ENCODE data around the gene DCDC1.

Gene DCDC1

GRCh38 chr11:31237819-31238760, 131.4 kb downstream of the DCDC1 start:
- Histone ChIP-seq H3K36me3 (ENCODE audit: control insufficient read depth in 5 of 5, insufficient read depth in 5 of 5, low read length in 5 of 5) (no peaks in the 10 kb centered on the region), H3K27ac (ENCODE audit: low read depth, low read length) (no peak overlapping the region), H3K4me3 (ENCODE audit: low read depth in 1 of 5, low read length in 5 of 5) (no peak overlapping the region), H3K9me3 (ENCODE audit: control insufficient read depth in 5 of 5, low read length in 5 of 5) (no peaks in the 10 kb centered on the region), H3K27me3 (ENCODE audit: control insufficient read depth in 5 of 5, insufficient read depth in 4 of 5, low read length in 5 of 5) (no peaks in the 10 kb centered on the region), H3K9ac (ENCODE audit: low read length in 5 of 5) (no peak overlapping the region), H3K4me1 (ENCODE audit: control insufficient read depth in 5 of 5, insufficient read depth in 5 of 5, low read length in 5 of 5) (no peaks in the 10 kb centered on the region)

- Histone ChIP-seq H3K9me3 (ENCODE audit: control insufficient read depth in 5 of 5, low read length in 5 of 5) (no peaks in the 10 kb centered on the region), H3K9ac (ENCODE audit: low read length in 5 of 5) (no peak overlapping the region), H3K4me1 (ENCODE audit: control insufficient read depth in 5 of 5, insufficient read depth in 5 of 5, low read length in 5 of 5) (no peaks in the 10 kb centered on the region), H3K36me3 (ENCODE audit: control insufficient read depth in 5 of 5, insufficient read depth in 5 of 5, low read length in 5 of 5) (no peaks in the 10 kb centered on the region), H3K27ac (ENCODE audit: low read depth, low read length) (no peak overlapping the region), H3K4me3 (ENCODE audit: low read depth in 1 of 5, low read length in 5 of 5) (no peak overlapping the region), H3K27me3 (ENCODE audit: control insufficient read depth in 5 of 5, insufficient read depth in 4 of 5, low read length in 5 of 5) (no peaks in the 10 kb centered on the region)
These were observed 133.4 kb downstream of the DCDC1 start for GRCh38 chr11:31236143-31236542.

- H3K27ac ChIP-seq (ENCODE audit: low read depth, low read length), result no peak overlapping the region
- no peaks in the 10 kb centered on the region for H3K27me3 ChIP-seq (ENCODE audit: control insufficient read depth in 5 of 5, insufficient read depth in 4 of 5, low read length in 5 of 5)
- no peaks in the 10 kb centered on the region for H3K9me3 ChIP-seq (ENCODE audit: control insufficient read depth in 5 of 5, low read length in 5 of 5)
- H3K4me1 ChIP-seq (ENCODE audit: control insufficient read depth in 5 of 5, insufficient read depth in 5 of 5, low read length in 5 of 5), result no peaks in the 10 kb centered on the region
- H3K36me3 ChIP-seq (ENCODE audit: control insufficient read depth in 5 of 5, insufficient read depth in 5 of 5, low read length in 5 of 5), result no peaks in the 10 kb centered on the region
- H3K4me3 ChIP-seq (ENCODE audit: low read depth in 1 of 5, low read length in 5 of 5), result no peak overlapping the region
- H3K9ac ChIP-seq (ENCODE audit: low read length in 5 of 5), result no peak overlapping the region
These were observed 136.1 kb downstream of the DCDC1 start for GRCh38 chr11:31233425-31233824.

- H3K9me3 ChIP-seq (ENCODE audit: control insufficient read depth in 5 of 5, low read length in 5 of 5), result no peaks in the 10 kb centered on the region
- H3K27me3 ChIP-seq (ENCODE audit: control insufficient read depth in 5 of 5, insufficient read depth in 4 of 5, low read length in 5 of 5), result no peaks in the 10 kb centered on the region
- no peaks in the 10 kb centered on the region for H3K36me3 ChIP-seq (ENCODE audit: control insufficient read depth in 5 of 5, insufficient read depth in 5 of 5, low read length in 5 of 5)
- H3K27ac ChIP-seq (ENCODE audit: low read depth, low read length), result no peak overlapping the region
- H3K4me3 ChIP-seq (ENCODE audit: low read depth in 1 of 5, low read length in 5 of 5), result no peak overlapping the region
- no peak overlapping the region for H3K9ac ChIP-seq (ENCODE audit: low read length in 5 of 5)
- H3K4me1 ChIP-seq (ENCODE audit: control insufficient read depth in 5 of 5, insufficient read depth in 5 of 5, low read length in 5 of 5), result no peaks in the 10 kb centered on the region
These were observed 137.9 kb downstream of the DCDC1 start for GRCh38 chr11:31231601-31232000.

- Histone ChIP-seq H3K27me3 (ENCODE audit: control insufficient read depth in 5 of 5, insufficient read depth in 4 of 5, low read length in 5 of 5) (no peaks in the 10 kb centered on the region), H3K36me3 (ENCODE audit: control insufficient read depth in 5 of 5, insufficient read depth in 5 of 5, low read length in 5 of 5) (no peaks in the 10 kb centered on the region), H3K4me1 (ENCODE audit: control insufficient read depth in 5 of 5, insufficient read depth in 5 of 5, low read length in 5 of 5) (no peaks in the 10 kb centered on the region)
These were observed 150.7 kb downstream of the DCDC1 start for GRCh38 chr11:31218847-31219246.

GRCh38 chr11:31214372-31214771, 155.2 kb downstream of the DCDC1 start:
- Histone ChIP-seq H3K27me3 (ENCODE audit: control insufficient read depth in 5 of 5, insufficient read depth in 4 of 5, low read length in 5 of 5) (peaks cover 0 to 2% (median 0%) of the 10 kb centered on the region in 5 donors), H3K27ac (ENCODE audit: low read depth, low read length) (no peak overlapping the region), H3K36me3 (ENCODE audit: control insufficient read depth in 5 of 5, insufficient read depth in 5 of 5, low read length in 5 of 5) (no peaks in the 10 kb centered on the region), H3K4me1 (ENCODE audit: control insufficient read depth in 5 of 5, insufficient read depth in 5 of 5, low read length in 5 of 5) (no peaks in the 10 kb centered on the region), H3K4me3 (ENCODE audit: low read depth in 1 of 5, low read length in 5 of 5) (no peak overlapping the region), H3K9ac (ENCODE audit: low read length in 5 of 5) (no peak overlapping the region), H3K9me3 (ENCODE audit: control insufficient read depth in 5 of 5, low read length in 5 of 5) (no peaks in the 10 kb centered on the region)

More at GRCh38 chr11:31218847-31219246, 150.7 kb downstream of the DCDC1 start:
- H3K9ac ChIP-seq (ENCODE audit: low read length in 5 of 5), result no peak overlapping the region
- H3K4me3 ChIP-seq (ENCODE audit: low read depth in 1 of 5, low read length in 5 of 5), result no peak overlapping the region
- H3K9me3 ChIP-seq (ENCODE audit: control insufficient read depth in 5 of 5, low read length in 5 of 5), result no peaks in the 10 kb centered on the region
- no peak overlapping the region for H3K27ac ChIP-seq (ENCODE audit: low read depth, low read length)

GRCh38 chr11:31199378-31199777, 170.2 kb downstream of the DCDC1 start:
- no peak overlapping the region for H3K27ac ChIP-seq (ENCODE audit: low read depth, low read length)
- no peaks in the 10 kb centered on the region for H3K27me3 ChIP-seq (ENCODE audit: control insufficient read depth in 5 of 5, insufficient read depth in 4 of 5, low read length in 5 of 5)
- no peaks in the 10 kb centered on the region for H3K36me3 ChIP-seq (ENCODE audit: control insufficient read depth in 5 of 5, insufficient read depth in 5 of 5, low read length in 5 of 5)
- H3K9ac ChIP-seq (ENCODE audit: low read length in 5 of 5), result no peak overlapping the region
- H3K4me1 ChIP-seq (ENCODE audit: control insufficient read depth in 5 of 5, insufficient read depth in 5 of 5, low read length in 5 of 5), result peaks cover 0 to 5% (median 3%) of the 10 kb centered on the region in 5 donors
- no peaks in the 10 kb centered on the region for H3K9me3 ChIP-seq (ENCODE audit: control insufficient read depth in 5 of 5, low read length in 5 of 5)
- H3K4me3 ChIP-seq (ENCODE audit: low read depth in 1 of 5, low read length in 5 of 5), result no peak overlapping the region

- H3K27me3 ChIP-seq (ENCODE audit: control insufficient read depth in 5 of 5, insufficient read depth in 4 of 5, low read length in 5 of 5), result no peaks in the 10 kb centered on the region
- no peaks in the 10 kb centered on the region for H3K36me3 ChIP-seq (ENCODE audit: control insufficient read depth in 5 of 5, insufficient read depth in 5 of 5, low read length in 5 of 5)
- H3K4me3 ChIP-seq (ENCODE audit: low read depth in 1 of 5, low read length in 5 of 5), result no peak overlapping the region
- peaks cover 0 to 20% (median 10%) of the 10 kb centered on the region in 5 donors for H3K9me3 ChIP-seq (ENCODE audit: control insufficient read depth in 5 of 5, low read length in 5 of 5)
- H3K9ac ChIP-seq (ENCODE audit: low read length in 5 of 5), result no peak overlapping the region
- H3K4me1 ChIP-seq (ENCODE audit: control insufficient read depth in 5 of 5, insufficient read depth in 5 of 5, low read length in 5 of 5), result no peaks in the 10 kb centered on the region
- H3K27ac ChIP-seq (ENCODE audit: low read depth, low read length), result no peak overlapping the region
These were observed 195.4 kb downstream of the DCDC1 start for GRCh38 chr11:31173926-31174680.

GRCh38 chr11:31160504-31161422, 208.8 kb downstream of the DCDC1 start:
- no peak overlapping the region for H3K27ac ChIP-seq (ENCODE audit: low read depth, low read length)
- no peak overlapping the region for H3K9ac ChIP-seq (ENCODE audit: low read length in 5 of 5)
- H3K9me3 ChIP-seq (ENCODE audit: control insufficient read depth in 5 of 5, low read length in 5 of 5), result no peaks in the 10 kb centered on the region
- H3K36me3 ChIP-seq (ENCODE audit: control insufficient read depth in 5 of 5, insufficient read depth in 5 of 5, low read length in 5 of 5), result no peaks in the 10 kb centered on the region
- no peak overlapping the region for H3K4me3 ChIP-seq (ENCODE audit: low read depth in 1 of 5, low read length in 5 of 5)
- peaks cover 0 to 3% (median 0%) of the 10 kb centered on the region in 5 donors for H3K4me1 ChIP-seq (ENCODE audit: control insufficient read depth in 5 of 5, insufficient read depth in 5 of 5, low read length in 5 of 5)
- H3K27me3 ChIP-seq (ENCODE audit: control insufficient read depth in 5 of 5, insufficient read depth in 4 of 5, low read length in 5 of 5), result no peaks in the 10 kb centered on the region
